GM15510 (cell line): ENCODE results near the gene EXOC4.

Source experiments
- POLR2A ChIP-seq: IDR thresholded peaks from 3 replicates; pipeline ENCODE4 v1.6.1; 2011; ENCODE audit warnings: borderline replicate concordance; ENCODE audit not compliant: insufficient read length; ENCODE audit errors: extremely low read depth

EXOC4 gene

DNA sequence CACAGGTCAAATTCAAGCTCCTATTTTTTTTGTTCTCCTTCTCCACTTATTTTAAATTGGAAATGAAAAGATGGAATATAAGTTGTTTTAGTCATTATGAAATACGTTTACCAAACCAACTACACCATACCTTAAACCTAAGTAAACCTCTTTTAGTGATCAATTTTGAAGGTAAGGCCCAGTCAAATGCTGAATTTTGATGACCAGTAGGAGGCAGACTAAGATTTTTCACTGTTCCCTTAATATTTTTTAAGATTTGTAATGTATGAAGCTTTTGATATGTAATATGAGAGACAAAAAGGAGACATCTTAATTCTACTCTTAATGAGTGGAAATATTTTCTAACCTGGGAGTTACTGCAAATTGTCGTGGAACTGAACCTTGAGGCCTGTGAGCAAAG, 311.6 kb downstream of the EXOC4 start:
- TF ChIP-seq POLR2A: no peak

DNA sequence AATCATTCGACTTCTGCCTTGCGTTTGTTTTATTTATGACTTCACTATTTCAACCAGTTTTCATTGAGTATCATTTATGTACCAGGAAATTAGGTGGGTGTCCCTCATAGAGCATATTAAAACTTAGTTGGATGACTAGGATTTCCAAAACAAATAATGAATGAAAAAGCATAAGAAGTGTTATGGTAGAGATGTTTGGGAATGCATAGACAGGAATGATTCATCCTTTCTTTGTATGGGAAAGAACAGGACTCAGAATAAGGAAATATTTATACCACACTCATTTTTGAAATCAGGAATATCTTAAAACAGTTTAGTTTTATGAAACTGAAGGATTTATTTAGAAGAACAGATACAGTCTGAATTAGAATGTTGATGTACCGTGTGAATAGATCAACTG, 315.7 kb downstream of the EXOC4 start:
- TF ChIP-seq POLR2A: no peak

DNA sequence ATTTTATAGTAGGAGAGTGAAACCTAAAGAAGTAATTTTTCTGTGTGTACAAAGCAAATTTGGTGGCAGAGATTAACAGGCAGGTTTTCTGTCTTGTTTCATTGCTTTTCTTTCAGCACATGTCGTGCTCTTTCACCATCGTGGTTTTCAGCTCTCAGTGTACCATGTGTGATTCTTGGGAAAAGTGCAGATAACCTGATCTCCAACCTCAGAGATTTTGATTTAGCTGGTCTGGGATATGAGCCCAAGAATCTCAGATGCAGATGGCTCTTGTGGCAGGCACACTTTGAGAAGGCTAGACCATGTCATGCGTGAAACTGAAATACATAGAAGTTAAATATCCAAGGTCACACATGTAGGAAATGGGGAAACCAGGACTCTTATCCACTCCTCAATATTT, 317.4 kb downstream of the EXOC4 start:
- no peak for TF ChIP-seq POLR2A

- TF ChIP-seq POLR2A: no peak
Observed at GRCh38 chr7:133571076-133571475, 318.2 kb downstream of the EXOC4 start.

DNA sequence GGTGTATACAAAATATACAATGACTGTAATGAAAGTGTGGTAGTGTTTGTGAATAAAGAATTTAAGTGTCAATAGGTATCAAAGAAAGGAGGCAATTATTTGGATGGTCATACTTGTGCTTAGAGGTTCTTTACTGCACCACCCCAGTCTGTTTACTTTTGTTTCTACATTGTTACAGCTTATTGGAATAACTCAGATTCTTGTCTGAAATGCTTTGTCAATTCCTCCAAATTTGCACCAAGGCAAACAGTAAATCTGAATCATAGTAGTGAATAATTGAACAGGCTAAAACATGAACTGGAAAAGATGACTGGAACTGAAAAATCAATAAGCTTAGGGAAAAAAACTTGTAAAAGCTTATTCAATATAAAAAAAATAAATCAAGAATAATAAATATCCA, 319.2 kb downstream of the EXOC4 start:
- no peak for TF ChIP-seq POLR2A

DNA sequence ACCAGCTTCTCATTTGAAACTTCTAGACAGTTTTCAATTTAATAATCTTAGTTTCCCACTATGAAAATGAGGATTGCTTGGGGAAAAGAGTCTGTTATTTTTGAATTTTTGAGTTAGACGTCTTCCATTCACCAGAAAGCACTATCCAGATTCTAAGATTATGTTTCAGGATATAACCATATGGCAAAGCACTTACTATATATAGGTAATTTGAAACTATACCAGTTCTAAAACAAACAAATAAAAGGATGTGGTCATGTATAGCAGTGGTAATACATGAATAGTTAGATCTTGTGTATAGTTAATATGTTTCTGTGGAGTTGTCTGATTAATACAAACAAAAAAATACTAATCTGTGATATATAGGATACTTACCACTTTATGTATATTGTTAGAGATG, 320.0 kb downstream of the EXOC4 start:
- TF ChIP-seq POLR2A: no peak

DNA sequence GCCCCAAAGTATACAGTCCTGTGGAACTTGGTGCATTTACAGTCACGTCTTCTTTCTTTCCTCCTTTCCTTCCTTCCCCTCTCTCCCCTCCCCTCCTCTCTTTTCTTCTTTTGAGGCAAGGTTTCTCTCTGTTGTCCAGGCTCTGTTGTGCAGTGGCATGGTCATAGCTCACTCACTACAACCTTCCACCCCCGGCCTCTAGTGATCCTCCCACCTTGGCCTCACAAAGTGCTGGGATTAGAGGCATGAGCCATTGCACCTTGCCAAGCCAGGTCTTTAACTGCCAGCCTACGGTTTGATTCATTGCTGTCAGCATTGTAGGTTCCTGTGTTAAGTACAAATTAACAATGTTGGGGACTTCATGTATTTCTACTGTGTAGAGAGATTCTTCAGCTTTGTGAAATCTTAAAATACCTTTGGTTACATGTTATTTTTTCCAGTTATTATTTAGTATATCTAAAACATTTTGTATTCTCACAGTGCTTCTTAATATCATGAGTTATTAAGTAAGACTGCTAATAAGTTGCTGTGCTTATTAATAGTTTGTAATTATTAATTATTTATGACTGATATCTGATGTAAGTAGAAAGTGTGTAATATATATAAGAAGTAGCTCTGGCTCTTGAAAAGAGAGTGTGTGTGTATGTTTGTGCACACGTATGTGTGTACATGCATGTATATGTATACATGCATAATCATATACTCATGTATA, 320.8 kb downstream of the EXOC4 start:
- TF ChIP-seq POLR2A: no peak

- no peak for TF ChIP-seq POLR2A
Observed at GRCh38 chr7:133575726-133576440, 323.0 kb downstream of the EXOC4 start.

GRCh38 chr7:133576612-133577168, 323.8 kb downstream of the EXOC4 start:
- no peak for TF ChIP-seq POLR2A

DNA sequence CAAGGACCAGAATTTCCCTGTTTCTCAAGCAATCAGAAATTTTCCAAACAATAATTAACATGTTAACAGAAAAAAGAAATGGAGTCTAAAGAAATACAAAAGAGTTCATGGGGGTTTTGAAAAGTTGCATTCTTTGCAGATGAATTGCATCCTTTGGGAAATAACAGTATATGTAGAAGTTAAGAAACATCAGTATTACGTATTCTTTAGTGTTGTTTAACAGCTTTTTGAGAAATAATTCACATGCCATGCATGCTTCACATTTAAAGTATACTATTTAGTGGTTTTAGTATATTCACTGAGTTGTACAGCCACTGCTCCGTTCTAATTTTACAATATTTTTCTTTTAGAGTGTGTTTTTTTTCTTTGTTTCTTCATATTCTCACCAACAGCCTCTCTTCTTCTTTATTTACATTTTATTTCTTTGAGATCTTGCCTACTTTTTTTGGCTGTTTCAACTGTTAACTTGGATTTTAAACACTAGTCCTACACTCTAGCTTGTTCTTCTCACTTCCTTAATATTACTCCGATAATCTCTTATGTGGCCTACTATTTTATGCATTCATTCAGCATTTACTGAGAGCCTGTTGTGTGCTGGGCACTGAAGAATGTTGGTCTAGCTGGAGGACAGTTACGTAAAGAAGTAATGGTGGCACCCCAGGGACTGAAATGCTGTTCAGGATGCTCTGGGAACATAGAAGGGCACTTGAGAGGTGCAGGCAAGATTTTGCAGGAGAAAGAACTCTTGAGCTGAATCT, 330.1 kb downstream of the EXOC4 start:
- no peak for TF ChIP-seq POLR2A

- TF ChIP-seq POLR2A: no peak
Observed at GRCh38 chr7:133583545-133584171, 330.8 kb downstream of the EXOC4 start.

DNA sequence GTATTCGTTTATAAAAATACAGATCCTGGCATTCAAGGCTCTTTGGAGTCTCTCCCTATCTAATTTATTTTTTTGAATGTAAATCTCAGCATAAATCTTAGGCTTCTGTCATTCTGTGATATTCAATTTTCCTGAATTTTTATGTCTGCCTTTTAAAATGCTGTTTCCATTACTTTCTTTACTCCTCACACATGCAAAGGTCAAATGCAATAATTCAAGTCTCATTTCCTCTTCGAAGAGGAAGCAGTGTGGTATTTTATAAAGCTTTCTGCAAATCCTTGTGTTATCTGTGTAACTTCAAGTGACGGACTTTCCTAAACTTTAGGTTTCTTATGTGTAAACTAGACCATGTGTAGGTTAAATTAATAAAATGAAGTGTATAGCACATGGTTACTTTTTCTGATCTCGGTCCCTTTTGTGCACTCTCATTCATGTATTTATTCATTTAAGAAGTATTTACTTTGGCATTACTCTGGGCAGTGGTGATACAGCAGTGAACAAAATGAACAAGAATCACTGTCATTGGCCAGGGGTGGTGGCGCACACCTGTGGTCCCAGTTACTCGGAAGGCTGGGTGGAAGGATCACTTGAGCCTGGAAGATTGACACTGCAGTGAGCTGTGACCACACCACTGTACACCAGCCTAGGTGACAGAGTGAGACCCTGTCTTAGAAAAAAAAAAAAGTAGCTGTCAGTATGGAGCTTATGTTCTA, 332.2 kb downstream of the EXOC4 start:
- TF ChIP-seq POLR2A: no peak

GRCh38 chr7:133586253-133586652, 333.4 kb downstream of the EXOC4 start:
- no peak for TF ChIP-seq POLR2A

- TF ChIP-seq POLR2A: no peak
Observed at GRCh38 chr7:133587903-133588302, 335.0 kb downstream of the EXOC4 start.
